Mesenchymal stem cell (in vitro differentiated cells and primary cell): Measurements from ENCODE around the gene SNX25.
A peak's percentile ranks its signal among the peaks of the same experiment; 100 is the strongest.

Experiments used
- DNase-seq: peaks from one replicate; pipeline ENCODE4 v3.0.0-alpha.2; 2013
- H2AFZ ChIP-seq: one replicate; pipeline ENCODE4 v1.6.1; 2013; ENCODE audit warnings: low read depth, mild to moderate bottlenecking, control low read depth, inconsistent platforms, low read length, moderate library complexity
- H2AK5ac ChIP-seq: 2 replicates; pipeline ENCODE4 v1.6.1; 2013; ENCODE audit warnings: low read length, moderate library complexity, mild to moderate bottlenecking, inconsistent platforms; ENCODE audit not compliant: severe bottlenecking
- H2BK120ac ChIP-seq: one replicate; pipeline ENCODE4 v1.6.1; 2013; ENCODE audit warnings: low read depth, mild to moderate bottlenecking, inconsistent platforms, low read length, moderate library complexity
- H2BK12ac ChIP-seq, 2 experiments: one replicate each; pipeline ENCODE4 v1.6.1; 2013; ENCODE audit warnings: inconsistent platforms in 2 of 2, low read length in 2 of 2, mild to moderate bottlenecking in 2 of 2, moderate library complexity in 2 of 2, control low read depth in 1 of 2
- H2BK15ac ChIP-seq: one replicate; pipeline ENCODE4 v1.6.1; 2013; ENCODE audit warnings: mild to moderate bottlenecking, low read depth, inconsistent platforms; ENCODE audit not compliant: poor library complexity, severe bottlenecking
- H2BK5ac ChIP-seq: 2 replicates; pipeline ENCODE4 v1.6.1; 2013; ENCODE audit warnings: low read depth, mild to moderate bottlenecking, low read length, control low read depth, inconsistent platforms; ENCODE audit not compliant: poor library complexity, severe bottlenecking
- H3K14ac ChIP-seq, 2 experiments: one replicate each; pipeline ENCODE4 v1.6.1; 2013; ENCODE audit warnings: inconsistent platforms in 2 of 2, low read length in 2 of 2, control low read depth in 1 of 2, mild to moderate bottlenecking in 1 of 2, moderate library complexity in 1 of 2
- H3K18ac ChIP-seq, 2 experiments: one replicate each; pipeline ENCODE4 v1.6.1; 2013; ENCODE audit warnings: inconsistent platforms in 2 of 2, low read length in 2 of 2, control low read depth in 1 of 2, low read depth in 1 of 2, mild to moderate bottlenecking in 1 of 2
- H3K23ac ChIP-seq, 2 experiments: one replicate each; pipeline ENCODE4 v1.6.1; 2013; ENCODE audit warnings: inconsistent platforms in 2 of 2, low read length in 2 of 2, mild to moderate bottlenecking in 2 of 2, moderate library complexity in 2 of 2, control low read depth in 1 of 2
- H3K27ac ChIP-seq: 2 replicates; pipeline ENCODE4 v1.5.1; 2013; ENCODE audit warnings: mild to moderate bottlenecking, moderate library complexity, low read length, control low read depth, inconsistent platforms; ENCODE audit not compliant: poor library complexity, severe bottlenecking
- H3K27me3 ChIP-seq, 2 experiments: 2 replicates each; pipeline versions ENCODE4 v1.6.1 to v1.7.0; 2013; ENCODE audit warnings: low read length in 2 of 2, mild to moderate bottlenecking in 2 of 2, moderate library complexity in 2 of 2, control low read depth in 1 of 2, inconsistent platforms in 1 of 2; ENCODE audit not compliant: control insufficient read depth in 1 of 2, insufficient read depth in 1 of 2
- H3K36me3 ChIP-seq, 2 experiments: 2 replicates each; pipeline versions ENCODE4 v1.6.1 to v1.7.0; 2013; ENCODE audit warnings: low read length in 2 of 2, control low read depth in 1 of 2, inconsistent platforms in 1 of 2, low read depth in 1 of 2, mild to moderate bottlenecking in 1 of 2; ENCODE audit not compliant: insufficient read depth in 2 of 2, control insufficient read depth in 1 of 2
- H3K4ac ChIP-seq, 2 experiments: one replicate each; pipeline ENCODE4 v1.6.1; 2013; ENCODE audit warnings: inconsistent platforms in 2 of 2, low read length in 2 of 2, mild to moderate bottlenecking in 2 of 2, moderate library complexity in 2 of 2, control low read depth in 1 of 2, low read depth in 1 of 2
- H3K4me1 ChIP-seq: 2 replicates; pipeline ENCODE4 v1.6.1; 2013; ENCODE audit warnings: low read depth, low read length, control low read depth; ENCODE audit not compliant: control insufficient read depth, insufficient read depth
- H3K4me2 ChIP-seq: 2 replicates; pipeline ENCODE4 v1.6.1; 2013; ENCODE audit warnings: low read length, mild to moderate bottlenecking, inconsistent platforms; ENCODE audit not compliant: poor library complexity, severe bottlenecking
- H3K4me3 ChIP-seq, 2 experiments: 2 replicates each; pipeline versions ENCODE4 v1.5.1 to v1.7.0; 2013; ENCODE audit warnings: low read length in 2 of 2, mild to moderate bottlenecking in 2 of 2, control low read depth in 1 of 2, low read depth in 1 of 2; ENCODE audit not compliant: insufficient read depth in 1 of 2
- H3K79me1 ChIP-seq: replicated peaks from 2 replicates; pipeline ENCODE4 v1.6.1; 2013; ENCODE audit warnings: mild to moderate bottlenecking, control low read depth, low read length, inconsistent platforms; ENCODE audit not compliant: poor library complexity, severe bottlenecking
- H3K9ac ChIP-seq: 2 replicates; pipeline ENCODE4 v1.7.0; 2013; ENCODE audit warnings: mild to moderate bottlenecking, low read length, moderate library complexity
- H3K9me3 ChIP-seq: 2 replicates; pipeline ENCODE4 v1.7.0; 2013; ENCODE audit warnings: mild to moderate bottlenecking, low read length; ENCODE audit not compliant: control insufficient read depth
- H4K8ac ChIP-seq: one replicate; pipeline ENCODE4 v1.6.1; 2013; ENCODE audit warnings: inconsistent platforms, mild to moderate bottlenecking, low read length, moderate library complexity
- H4K91ac ChIP-seq: one replicate; pipeline ENCODE4 v1.6.1; 2013; ENCODE audit warnings: mild to moderate bottlenecking, low read length, inconsistent platforms
- WGBS: methylation state at CpG from one replicate; pipeline ENCODE4 v1.1.7; 2013; ENCODE audit warnings: mixed read lengths; 5-methylcytosine and 5-hydroxymethylcytosine counted together

SNX25 gene

DNA sequence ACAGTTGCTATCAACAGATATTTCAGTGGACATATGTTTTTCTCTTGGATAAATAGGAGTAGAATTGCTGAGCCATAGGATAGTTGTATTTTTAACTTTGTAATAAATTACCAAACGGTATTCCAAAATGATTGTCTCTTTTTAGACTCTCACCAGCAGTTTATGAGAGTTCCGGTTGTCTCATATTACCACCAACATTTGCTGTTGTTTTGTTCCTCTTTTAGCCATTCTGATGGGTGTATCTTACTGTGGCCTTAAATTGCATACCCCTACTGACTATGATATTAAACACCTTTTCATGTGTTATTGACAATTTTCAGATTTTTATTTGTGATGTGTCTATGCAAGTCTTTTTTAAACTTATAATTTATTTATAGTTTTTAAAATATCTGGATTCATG lies 39.7 kb downstream of the SNX25 start:
- Histone ChIP-seq H2AFZ (no peak overlapping the region), H4K91ac (no peak overlapping the region), H3K23ac (no peak overlapping the region), H3K27ac (no peak overlapping the region), H2BK120ac (no peak overlapping the region), H3K36me3 (peaks cover 0 to 5% of the 10 kb centered on the region in 2 experiments), H3K4me1 (no peaks in the 10 kb centered on the region), H4K8ac (no peak overlapping the region), H2BK5ac (no peak overlapping the region), H3K27me3 (no peaks in the 10 kb centered on the region), H3K9ac (no peak overlapping the region), H2BK12ac (no peak overlapping the region), H3K9me3 (no peaks in the 10 kb centered on the region), H2AK5ac (no peak overlapping the region), H2BK15ac (no peak overlapping the region), H3K79me1 (peaks cover 13% of the 10 kb centered on the region), H3K4me3 (no peak overlapping the region), H3K14ac (no peak overlapping the region), H3K4me2 (no peak overlapping the region), H3K4ac (no peak overlapping the region), H3K18ac (no peak overlapping the region)
- DNase-seq = no peak
- no CpG with 5 or more reads among the region's 2 CpGs for WGBS

GRCh38 chr4:185254434-185254833 lies 45.0 kb downstream of the SNX25 start:
- peaks cover 7% of the 10 kb centered on the region for H3K4me1 ChIP-seq
- no peaks in the 10 kb centered on the region for H3K27me3 ChIP-seq
- H2BK120ac ChIP-seq = no peak overlapping the region
- 60% methylated on average over 5 of the region's 5 CpGs for WGBS
- H3K14ac ChIP-seq = no peak overlapping the region
- H3K23ac ChIP-seq = no peak overlapping the region
- H2AFZ ChIP-seq = no peak overlapping the region
- no peak overlapping the region for H3K4me3 ChIP-seq
- H2BK12ac ChIP-seq = no peak overlapping the region
- peak; percentile 85 for DNase-seq
- H4K91ac ChIP-seq = no peak overlapping the region
- no peak overlapping the region for H3K4me2 ChIP-seq
- no peak overlapping the region for H2BK5ac ChIP-seq
- H3K18ac ChIP-seq = no peak overlapping the region
- H2BK15ac ChIP-seq = no peak overlapping the region
- H3K4ac ChIP-seq = no peak overlapping the region
- H3K79me1 ChIP-seq = peaks cover 20% of the 10 kb centered on the region
- no peak overlapping the region for H4K8ac ChIP-seq
- no peak overlapping the region for H2AK5ac ChIP-seq
- H3K27ac ChIP-seq = no peak overlapping the region
- H3K9me3 ChIP-seq = no peaks in the 10 kb centered on the region
- H3K9ac ChIP-seq = no peak overlapping the region
- peaks cover 0 to 3% of the 10 kb centered on the region in 2 experiments for H3K36me3 ChIP-seq

- peaks cover 9% of the 10 kb centered on the region for H3K4me1 ChIP-seq
- no peak overlapping the region for H4K91ac ChIP-seq
- H2BK120ac ChIP-seq = no peak overlapping the region
- no peak overlapping the region for H3K4me2 ChIP-seq
- no peak overlapping the region for H3K27ac ChIP-seq
- no CpG with 5 or more reads among the region's 3 CpGs for WGBS
- H3K9ac ChIP-seq = peak overlapping the region; percentile 21
- no peaks in the 10 kb centered on the region for H3K9me3 ChIP-seq
- H3K36me3 ChIP-seq = peaks cover 0 to 3% of the 10 kb centered on the region in 2 experiments
- no peak overlapping the region for H3K18ac ChIP-seq
- peak overlapping the region in 1 of 2 experiments; percentile 91 for H2BK12ac ChIP-seq
- DNase-seq = no peak
- no peak overlapping the region for H2BK15ac ChIP-seq
- no peak overlapping the region for H2AFZ ChIP-seq
- no peak overlapping the region for H3K14ac ChIP-seq
- no peak overlapping the region for H2BK5ac ChIP-seq
- no peaks in the 10 kb centered on the region for H3K27me3 ChIP-seq
- H3K23ac ChIP-seq = no peak overlapping the region
- no peak overlapping the region for H2AK5ac ChIP-seq
- H4K8ac ChIP-seq = no peak overlapping the region
- peaks cover 23% of the 10 kb centered on the region for H3K79me1 ChIP-seq
- peak overlapping the region in 1 of 2 experiments; percentile 16 for H3K4me3 ChIP-seq
- no peak overlapping the region for H3K4ac ChIP-seq
Measured at GRCh38 chr4:185255868-185256267, 46.5 kb downstream of the SNX25 start.

GRCh38 chr4:185256446-185256845 lies 47.0 kb downstream of the SNX25 start:
- no peak overlapping the region for H3K9ac ChIP-seq
- 33% methylated on average over 2 of the region's 3 CpGs for WGBS
- H3K4me2 ChIP-seq = no peak overlapping the region

More at GRCh38 chr4:185256446-185256845, 47.0 kb downstream of the SNX25 start:
- Histone ChIP-seq H2AFZ (no peak overlapping the region), H3K14ac (no peak overlapping the region), H3K18ac (no peak overlapping the region), H3K9me3 (no peaks in the 10 kb centered on the region), H3K4me1 (peaks cover 9% of the 10 kb centered on the region), H2BK12ac (peak overlapping the region in 1 of 2 experiments; percentile 39), H3K27ac (no peak overlapping the region), H3K27me3 (no peaks in the 10 kb centered on the region), H3K79me1 (peaks cover 23% of the 10 kb centered on the region), H2AK5ac (no peak overlapping the region), H3K4ac (no peak overlapping the region), H2BK5ac (no peak overlapping the region), H3K23ac (no peak overlapping the region), H2BK15ac (no peak overlapping the region), H4K8ac (no peak overlapping the region), H2BK120ac (no peak overlapping the region), H3K4me3 (no peak overlapping the region), H4K91ac (no peak overlapping the region), H3K36me3 (peaks cover 0 to 3% of the 10 kb centered on the region in 2 experiments)
- DNase-seq = peak; percentile 62
